ENCODE measurements around the gene CEMIP. TPM values are rescaled to one million over a fixed set of nuclear protein-coding genes. Genes with fewer than 3 reads are reported as not detected.

CEMIP gene
- total RNA-seq, 1 donor from 2014 or later = 0.77 TPM

DNA sequence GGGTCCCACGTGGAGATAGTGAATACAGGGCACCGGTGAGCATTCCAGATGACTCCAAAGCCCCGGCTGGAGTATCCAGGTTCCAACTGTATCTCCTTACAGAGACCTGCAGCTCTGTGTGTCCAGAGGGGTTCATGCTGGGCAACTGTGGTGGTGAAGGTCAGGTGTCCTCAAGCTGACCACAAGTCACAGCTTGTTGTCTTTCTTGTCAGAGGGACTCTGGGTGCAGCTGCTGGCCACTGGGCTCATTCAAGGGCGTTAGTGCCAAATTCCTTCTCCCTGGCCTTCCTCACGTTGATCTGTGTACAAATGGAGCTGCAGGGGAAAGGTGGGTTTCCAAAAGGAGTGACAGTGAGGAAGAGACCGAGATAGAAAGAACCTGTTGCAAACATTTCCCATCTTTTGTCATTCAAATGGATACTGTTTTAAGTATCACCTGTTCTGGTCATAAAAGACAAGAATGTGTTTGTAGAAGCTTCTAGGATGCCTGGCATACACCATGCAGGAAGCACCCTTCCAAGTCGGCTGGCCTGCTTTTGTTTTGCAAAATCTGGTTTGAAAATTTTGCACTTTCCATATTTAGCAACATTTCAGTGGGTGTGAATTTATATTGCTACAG, 52.5 kb downstream of the CEMIP start:
- Mint-ChIP-seq H3K4me1 (ENCODE audit: low read depth) (no peaks in the 10 kb centered on the region), H3K36me3 (ENCODE audit: insufficient read depth) (no peaks in the 10 kb centered on the region), H3K9me3 (ENCODE audit: low read depth) (no peaks in the 10 kb centered on the region), H3K27me3 (peaks cover 14% of the 10 kb centered on the region), H3K27ac (no peak overlapping the region), H3K4me3 (ENCODE audit: low read depth) (no peak overlapping the region)
- TF ChIP-seq, protein P1, sequence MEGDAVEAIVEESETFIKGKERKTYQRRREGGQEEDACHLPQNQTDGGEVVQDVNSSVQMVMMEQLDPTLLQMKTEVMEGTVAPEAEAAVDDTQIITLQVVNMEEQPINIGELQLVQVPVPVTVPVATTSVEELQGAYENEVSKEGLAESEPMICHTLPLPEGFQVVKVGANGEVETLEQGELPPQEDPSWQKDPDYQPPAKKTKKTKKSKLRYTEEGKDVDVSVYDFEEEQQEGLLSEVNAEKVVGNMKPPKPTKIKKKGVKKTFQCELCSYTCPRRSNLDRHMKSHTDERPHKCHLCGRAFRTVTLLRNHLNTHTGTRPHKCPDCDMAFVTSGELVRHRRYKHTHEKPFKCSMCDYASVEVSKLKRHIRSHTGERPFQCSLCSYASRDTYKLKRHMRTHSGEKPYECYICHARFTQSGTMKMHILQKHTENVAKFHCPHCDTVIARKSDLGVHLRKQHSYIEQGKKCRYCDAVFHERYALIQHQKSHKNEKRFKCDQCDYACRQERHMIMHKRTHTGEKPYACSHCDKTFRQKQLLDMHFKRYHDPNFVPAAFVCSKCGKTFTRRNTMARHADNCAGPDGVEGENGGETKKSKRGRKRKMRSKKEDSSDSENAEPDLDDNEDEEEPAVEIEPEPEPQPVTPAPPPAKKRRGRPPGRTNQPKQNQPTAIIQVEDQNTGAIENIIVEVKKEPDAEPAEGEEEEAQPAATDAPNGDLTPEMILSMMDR (IDR thresholded peaks at IDR 0.05; ENCODE audit: unreplicated experiment) = no peak
- DNase-seq (ENCODE audit: low spot score, unreplicated experiment) = no peak

GRCh38 chr15:80832686-80833085, 53.5 kb downstream of the CEMIP start:
- TF ChIP-seq, protein P1 (IDR thresholded peaks at IDR 0.05; ENCODE audit: unreplicated experiment) = no peak
- DNase-seq (ENCODE audit: low spot score, unreplicated experiment) = no peak
- no peaks in the 10 kb centered on the region for H3K9me3 Mint-ChIP-seq (ENCODE audit: low read depth)
- H3K4me3 Mint-ChIP-seq (ENCODE audit: low read depth) = no peak overlapping the region
- H3K4me1 Mint-ChIP-seq (ENCODE audit: low read depth) = no peaks in the 10 kb centered on the region
- H3K27me3 Mint-ChIP-seq = peaks cover 17% of the 10 kb centered on the region
- no peaks in the 10 kb centered on the region for H3K36me3 Mint-ChIP-seq (ENCODE audit: insufficient read depth)
- H3K27ac Mint-ChIP-seq = no peak overlapping the region

GRCh38 chr15:80834402-80834801, 55.2 kb downstream of the CEMIP start:
- Mint-ChIP-seq H3K9me3 (ENCODE audit: low read depth) (no peaks in the 10 kb centered on the region), H3K27ac (no peak overlapping the region), H3K4me1 (ENCODE audit: low read depth) (peaks cover 4% of the 10 kb centered on the region), H3K27me3 (peaks cover 21% of the 10 kb centered on the region), H3K36me3 (ENCODE audit: insufficient read depth) (no peaks in the 10 kb centered on the region), H3K4me3 (ENCODE audit: low read depth) (no peak overlapping the region)
- no peak for DNase-seq (ENCODE audit: low spot score, unreplicated experiment)
- TF ChIP-seq, protein P1 (IDR thresholded peaks at IDR 0.05; ENCODE audit: unreplicated experiment) = no peak

DNA sequence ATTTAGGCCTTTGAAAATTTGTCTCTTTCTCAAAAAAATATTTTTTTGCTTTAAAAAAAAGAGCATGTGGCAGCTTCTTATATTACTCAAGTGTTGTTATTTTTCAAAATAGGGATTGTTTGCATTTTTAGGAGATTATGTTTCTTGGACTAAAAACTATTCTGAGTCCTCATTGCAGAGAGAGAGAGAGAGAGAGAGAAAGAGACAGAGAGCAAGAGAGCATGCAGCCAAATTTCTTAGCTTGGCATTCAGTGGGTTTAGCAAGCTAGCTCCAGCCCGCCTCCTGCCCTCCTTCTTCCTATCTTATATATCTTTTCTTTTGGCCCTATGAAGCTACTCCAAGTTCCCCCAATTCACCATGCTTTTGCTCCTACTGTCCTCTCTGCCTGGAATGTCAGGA, 55.7 kb downstream of the CEMIP start:
- no peak for DNase-seq (ENCODE audit: low spot score, unreplicated experiment)
- H3K27ac Mint-ChIP-seq = no peak overlapping the region
- TF ChIP-seq, protein P1 (IDR thresholded peaks at IDR 0.05; ENCODE audit: unreplicated experiment) = no peak

DNA sequence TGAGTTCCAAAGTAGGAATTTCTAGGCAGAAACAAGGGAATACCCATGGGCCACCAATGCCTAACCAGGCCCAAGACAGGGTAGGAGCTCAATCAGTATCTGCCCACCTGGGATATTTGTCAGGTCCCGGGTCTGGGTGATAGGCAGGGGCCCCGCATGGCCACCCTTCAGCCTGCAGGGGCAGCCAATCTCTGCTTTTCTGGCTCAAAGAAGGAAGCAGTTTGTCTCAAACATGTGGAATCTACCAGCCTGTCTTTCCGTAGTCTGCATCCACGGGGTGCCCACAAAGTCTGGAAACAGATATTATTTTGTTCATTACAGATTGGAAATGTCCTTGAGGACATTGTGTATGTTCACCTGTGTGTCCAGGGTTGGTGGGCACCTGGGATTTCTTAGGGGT, 56.2 kb downstream of the CEMIP start:
- Mint-ChIP-seq H3K27me3 (peaks cover 21% of the 10 kb centered on the region), H3K27ac (no peak overlapping the region), H3K36me3 (ENCODE audit: insufficient read depth) (no peaks in the 10 kb centered on the region), H3K4me3 (ENCODE audit: low read depth) (no peak overlapping the region), H3K9me3 (ENCODE audit: low read depth) (no peaks in the 10 kb centered on the region), H3K4me1 (ENCODE audit: low read depth) (peaks cover 8% of the 10 kb centered on the region)
- DNase-seq (ENCODE audit: low spot score, unreplicated experiment) = no peak
- TF ChIP-seq, protein P1 (IDR thresholded peaks at IDR 0.05; ENCODE audit: unreplicated experiment) = peak; percentile 24

More for the DNA sequence above, 55.7 kb downstream of the CEMIP start:
- Mint-ChIP-seq H3K9me3 (ENCODE audit: low read depth) (no peaks in the 10 kb centered on the region), H3K27me3 (peaks cover 21% of the 10 kb centered on the region), H3K4me1 (ENCODE audit: low read depth) (peaks cover 8% of the 10 kb centered on the region), H3K36me3 (ENCODE audit: insufficient read depth) (no peaks in the 10 kb centered on the region), H3K4me3 (ENCODE audit: low read depth) (no peak overlapping the region)

Data from progenitor cell of endocrine pancreas (in vitro differentiated cells).